ENCODE data around the gene FOSL2.

The FOSL2 gene

DNA sequence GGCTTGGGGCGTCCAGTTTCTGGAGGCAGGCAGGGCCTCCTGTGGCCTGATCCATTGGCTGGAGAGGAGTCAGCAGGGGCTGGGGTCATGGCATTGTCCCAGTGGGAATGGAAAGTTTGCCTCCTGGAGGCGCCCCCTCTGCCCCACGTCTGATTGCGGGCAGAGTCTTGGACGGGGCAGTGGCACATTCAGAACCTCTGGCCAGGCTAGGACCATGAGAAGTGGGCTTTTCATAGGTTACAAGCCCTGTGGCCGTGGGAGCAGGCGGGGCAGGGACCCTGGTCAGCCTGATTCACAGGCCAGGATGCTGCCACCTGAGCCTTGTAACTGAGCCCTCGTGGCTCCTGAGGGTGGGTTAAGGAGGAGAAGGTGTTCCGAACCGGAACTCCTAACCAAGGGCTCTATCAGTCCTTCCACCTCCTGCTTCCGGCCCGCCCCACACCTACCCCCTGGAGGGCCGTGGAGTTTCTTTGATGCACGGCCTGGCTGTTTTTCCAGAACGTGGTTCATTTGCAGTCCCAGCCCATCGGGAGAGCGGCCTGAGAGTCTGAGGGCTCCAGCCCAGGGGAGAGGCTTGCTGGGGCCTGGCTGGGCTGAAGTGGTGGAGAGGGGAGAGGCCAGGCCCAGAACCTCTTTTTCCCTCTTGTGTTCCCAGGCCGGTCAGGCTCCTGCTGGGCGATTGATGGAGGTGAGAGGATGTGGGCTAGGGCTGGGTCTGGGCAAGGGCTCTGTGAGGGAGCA, 59.3 kb downstream of the FOSL2 start:
- DNase-seq (ENCODE audit: low read depth), result no peak

DNA sequence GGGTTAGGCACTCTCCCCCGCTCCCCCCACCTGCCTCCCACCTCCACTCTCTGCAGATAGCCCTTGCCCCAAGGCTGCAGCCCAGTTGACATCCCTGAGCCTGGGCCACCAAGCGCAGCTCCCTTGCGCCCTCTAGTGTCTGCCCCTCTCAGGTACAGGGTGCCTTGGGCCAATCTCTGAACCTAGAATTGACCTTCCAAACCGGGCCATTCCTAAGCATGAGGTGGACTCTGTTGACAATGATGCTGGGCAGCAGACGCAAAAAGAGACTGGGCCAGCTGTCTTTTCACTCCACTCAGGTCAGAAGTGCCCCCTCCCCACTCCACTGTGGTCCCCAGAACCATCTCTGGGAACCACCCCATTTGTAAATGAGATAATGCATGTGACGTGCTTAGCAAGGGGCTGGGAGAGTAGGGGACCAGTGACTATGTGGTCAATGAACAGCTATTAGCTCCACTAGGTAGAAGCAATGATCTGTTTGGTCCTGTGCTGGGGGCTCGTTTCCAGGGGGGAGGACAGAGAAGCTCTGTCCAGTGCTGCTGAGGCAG, 60.0 kb downstream of the FOSL2 start:
- DNase-seq (ENCODE audit: low read depth), result peak; percentile 60

GRCh38 chr2:28453396-28453795, 60.7 kb downstream of the FOSL2 start:
- no peak for DNase-seq (ENCODE audit: low read depth)

DNA sequence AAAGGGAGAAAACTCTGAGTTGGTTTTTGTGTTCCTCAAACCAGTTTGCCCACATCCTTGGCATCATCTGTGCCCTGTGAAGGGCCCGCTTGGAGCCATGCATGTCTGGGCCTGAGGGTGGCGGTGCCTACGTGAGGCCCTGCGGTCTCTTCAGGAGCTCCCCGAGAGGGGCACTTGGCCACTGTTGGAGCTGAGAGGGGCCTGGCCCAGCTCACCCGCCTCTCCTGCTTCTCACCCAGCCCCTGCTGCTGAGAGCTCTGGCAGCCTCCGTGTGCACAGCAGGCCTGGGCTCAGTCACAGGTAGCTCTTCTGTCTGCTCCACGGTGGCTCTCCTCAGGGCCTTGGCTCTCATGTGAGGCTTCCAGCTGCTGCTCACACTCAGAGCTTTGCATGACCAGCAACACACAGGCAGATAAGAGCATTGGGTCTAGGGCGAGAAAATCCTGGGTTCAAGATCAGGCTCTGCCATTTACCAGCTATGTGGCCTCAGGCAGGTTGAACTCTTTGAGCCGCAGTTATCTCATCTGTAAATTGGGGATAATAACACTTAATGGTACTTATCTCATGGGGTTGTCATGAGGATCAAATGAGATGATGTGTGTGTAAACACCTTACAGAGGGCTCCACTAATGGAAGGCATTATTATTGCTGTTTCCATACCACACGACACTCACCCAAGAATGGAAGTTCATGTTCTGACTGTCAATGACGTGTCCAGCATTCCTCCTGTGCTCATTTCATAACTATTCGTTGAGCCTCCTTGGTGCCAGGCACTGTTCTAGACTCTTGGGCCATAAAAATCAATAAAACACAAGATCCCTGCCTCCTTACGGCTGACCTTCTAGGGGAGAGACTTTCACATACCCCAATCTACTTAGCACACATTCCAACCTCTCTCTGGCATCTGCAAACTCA, 61.6 kb downstream of the FOSL2 start:
- no peak for DNase-seq (ENCODE audit: low read depth)

- DNase-seq (ENCODE audit: low read depth), result no peak
These were observed 64.6 kb downstream of the FOSL2 start for GRCh38 chr2:28457237-28457636.

DNA sequence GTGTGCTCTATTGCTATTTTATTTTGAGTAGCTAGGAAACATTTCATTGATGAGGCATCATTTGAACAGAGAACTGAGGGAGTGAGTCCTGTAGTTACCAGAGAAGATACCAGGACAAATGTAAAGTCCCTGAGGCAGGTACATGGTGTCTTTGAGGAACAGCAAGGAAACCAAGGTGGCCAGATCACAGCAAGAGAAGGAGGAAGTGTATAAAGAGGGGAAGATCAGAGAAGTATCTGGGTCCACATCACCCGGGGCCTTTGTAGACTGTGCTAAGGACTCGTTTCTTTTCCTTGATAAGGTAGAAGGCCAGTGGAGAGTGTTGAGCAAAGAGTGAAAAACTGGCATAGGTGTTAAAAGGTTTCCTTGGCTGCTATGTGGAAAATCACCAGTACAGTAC, 68.4 kb downstream of the FOSL2 start:
- no peak for DNase-seq (ENCODE audit: low read depth)

DNA sequence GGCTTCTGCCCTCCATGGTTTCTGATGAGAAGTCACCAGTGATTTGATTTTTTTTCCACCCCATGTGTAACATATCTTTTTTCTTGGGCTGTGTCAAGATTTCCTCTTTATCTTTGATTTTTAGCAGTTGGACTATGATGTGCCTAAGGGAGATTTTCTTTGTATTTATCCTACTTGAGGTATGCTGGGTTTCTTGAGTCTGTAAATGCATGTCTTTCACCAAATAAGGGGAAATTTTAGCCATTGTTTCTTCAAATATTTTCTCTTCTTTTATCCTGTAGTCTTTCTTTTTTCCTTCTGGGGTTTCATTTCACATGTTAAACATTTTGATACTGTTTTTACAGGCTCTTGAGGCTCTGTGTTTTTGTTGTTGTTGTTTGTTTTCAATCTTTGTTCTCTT, 69.5 kb downstream of the FOSL2 start:
- no peak for DNase-seq (ENCODE audit: low read depth)

DNA sequence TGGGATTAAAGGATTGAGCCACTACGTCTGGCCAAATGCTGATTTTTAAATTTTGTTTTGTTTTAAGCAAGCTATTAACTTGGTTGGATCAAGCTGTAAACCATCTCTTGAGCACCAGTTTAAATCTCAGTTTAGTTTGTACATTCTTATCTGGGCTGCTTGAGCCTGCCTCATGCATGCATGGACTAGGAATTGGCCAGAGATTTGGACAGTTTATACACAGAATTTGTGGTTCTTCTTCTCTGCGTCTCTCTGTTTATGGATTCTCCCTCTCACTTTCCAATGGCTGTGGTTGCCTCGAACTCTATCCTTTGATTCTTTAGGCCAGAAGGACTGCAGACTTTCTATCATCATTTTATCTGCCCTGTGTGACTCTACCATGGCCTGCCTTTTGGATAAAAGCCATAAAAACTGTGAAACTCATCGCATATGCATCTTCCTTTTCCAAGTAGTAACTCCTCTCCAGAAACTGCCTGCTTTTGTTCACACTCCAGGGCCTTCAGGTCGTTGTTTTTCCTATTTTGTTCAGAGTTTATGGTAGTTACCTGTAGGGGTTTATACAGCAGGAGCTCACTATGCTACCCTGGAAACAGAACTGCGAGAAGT, 70.7 kb downstream of the FOSL2 start:
- no peak for DNase-seq (ENCODE audit: low read depth)

DNA sequence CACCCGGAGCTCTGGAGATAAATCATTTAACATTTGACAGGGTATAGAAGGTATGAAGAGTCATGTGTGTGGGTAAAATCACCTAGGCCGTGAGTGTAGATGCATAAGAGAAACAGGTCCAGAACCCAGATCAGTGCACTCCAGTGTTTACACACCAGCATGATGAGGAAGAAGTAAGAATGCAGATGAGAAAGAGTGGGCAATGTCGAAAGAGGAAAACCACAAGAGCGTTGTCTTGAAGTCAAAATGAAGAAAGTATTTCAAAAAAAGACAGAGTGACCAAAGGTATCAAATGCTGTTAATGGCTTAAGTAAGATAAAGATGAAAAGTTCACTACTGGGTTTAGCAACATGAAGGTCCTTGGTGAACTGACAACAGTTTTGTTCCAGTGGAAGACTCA, 71.2 kb downstream of the FOSL2 start:
- DNase-seq (ENCODE audit: low read depth), result no peak

GRCh38 chr2:28465148-28465885, 72.7 kb downstream of the FOSL2 start:
- no peak for DNase-seq (ENCODE audit: low read depth)

All from activated T-helper 1 cell treated with Interleukin-2 at 50 U/mL for 16 hours (primary cell).